Endodermal cell (in vitro differentiated cells): ENCODE results near the gene FRS2. TPM values are rescaled to one million over a fixed set of nuclear protein-coding genes. Genes with fewer than 3 reads are reported as not detected.

Source experiments
- DNase-seq: peaks from one replicate; pipeline ENCODE4 v3.0.0-alpha.2; 2017
- H3K27ac ChIP-seq: 2 replicates; pipeline ENCODE4 v1.5.1; 2013; ENCODE audit warnings: mild to moderate bottlenecking, low read depth, low read length, moderate library complexity
- H3K27me3 ChIP-seq: 2 replicates; pipeline ENCODE4 v1.6.1; 2013; ENCODE audit warnings: mild to moderate bottlenecking, low read length, moderate library complexity; ENCODE audit not compliant: insufficient read depth, control insufficient read depth, poor library complexity, severe bottlenecking
- H3K36me3 ChIP-seq: 2 replicates; pipeline ENCODE4 v1.7.0; 2013; ENCODE audit warnings: mild to moderate bottlenecking, low read length, moderate library complexity; ENCODE audit not compliant: control insufficient read depth, insufficient read depth
- H3K4me1 ChIP-seq: one replicate; pipeline ENCODE4 v1.7.0; 2013; ENCODE audit warnings: low read length; ENCODE audit not compliant: control insufficient read depth, insufficient read depth
- H3K4me3 ChIP-seq: 2 replicates; pipeline ENCODE4 v1.5.1; 2013; ENCODE audit warnings: mild to moderate bottlenecking, low read length, moderate library complexity
- H3K9ac ChIP-seq: 2 replicates; pipeline ENCODE4 v1.6.1; 2013; ENCODE audit warnings: mild to moderate bottlenecking, low read length, moderate library complexity; ENCODE audit not compliant: poor library complexity, severe bottlenecking; ENCODE audit errors: extremely low read depth
- H3K9me3 ChIP-seq: 2 replicates; pipeline ENCODE4 v1.6.1; 2013; ENCODE audit warnings: mild to moderate bottlenecking, low read length, moderate library complexity; ENCODE audit not compliant: control insufficient read depth
- H3K27ac Mint-ChIP-seq: 2 replicates; pipeline ENCODE4 v1.8.0; 2020; ENCODE audit warnings: mixed read lengths
- H3K27me3 Mint-ChIP-seq: 2 replicates; pipeline ENCODE4 v1.8.0; 2021; ENCODE audit warnings: mild to moderate bottlenecking, mixed read lengths; ENCODE audit not compliant: insufficient read depth
- H3K36me3 Mint-ChIP-seq: 2 replicates; pipeline ENCODE4 v1.8.0; 2020; ENCODE audit warnings: low read depth, mixed read lengths
- H3K4me1 Mint-ChIP-seq: 2 replicates; pipeline ENCODE4 v1.8.0; 2020; ENCODE audit warnings: mixed read lengths
- H3K4me3 Mint-ChIP-seq: 2 replicates; pipeline ENCODE4 v1.8.0; 2020; ENCODE audit warnings: mild to moderate bottlenecking, moderate library complexity, mixed read lengths
- H3K9me3 Mint-ChIP-seq: 2 replicates; pipeline ENCODE4 v1.8.0; 2020; ENCODE audit warnings: mild to moderate bottlenecking, mixed read lengths
- CTCF ChIP-seq: fragments of 200-600 bp; sonication (generic); conservative IDR thresholded peaks from 2 replicates; pipeline ENCODE4 v1.5.0; 2021; ENCODE audit warnings: antibody characterized with exemption, mild to moderate bottlenecking
- WGBS, 2 experiments: methylation state at CpG; one replicate each; pipeline versions ENCODE4 v1.1.5 to v1.1.7; 2013; ENCODE audit warnings: missing lambda C conversion rate in 2 of 2, mixed read lengths in 1 of 2; ENCODE audit not compliant: insufficient coverage in 1 of 2, insufficient read length in 1 of 2; 5-methylcytosine and 5-hydroxymethylcytosine counted together
- total RNA-seq, 2 donors: library from RNA; stranded (reverse); fragmentation: NEBNext Ultra II Directional in 1 of 2; extraction: Animal tissue kit (Norgen Biotek cat#: 25700) in 1 of 2; gene quantifications; 2 replicates in 1 of 2; 3 replicates in 1 of 2; pipeline ENCODE4 v1.2.1, GENCODE V29; 2021

FRS2 gene
- total RNA-seq, 2 donors from 2014 or later, result 63.1 to 65.8 TPM

GRCh38 chr12:69556383-69556782, 86.2 kb downstream of the FRS2 start:
- 88 to 94% methylated on average over 7 to 9 of the region's 9 CpGs for WGBS, 2 experiments
- H3K4me3 Mint-ChIP-seq, result no peak overlapping the region
- H3K36me3 Mint-ChIP-seq, result peaks cover 10% of the 10 kb centered on the region
- Histone ChIP-seq H3K9me3 (no peaks in the 10 kb centered on the region), H3K9ac (no peak overlapping the region), H3K36me3 (peaks cover 10% of the 10 kb centered on the region), H3K4me3 (no peak overlapping the region), H3K27ac (no peak overlapping the region), H3K27me3 (no peaks in the 10 kb centered on the region), H3K4me1 (no peaks in the 10 kb centered on the region)
- no peaks in the 10 kb centered on the region for H3K4me1 Mint-ChIP-seq
- DNase-seq, result no peak
- H3K9me3 Mint-ChIP-seq, result no peaks in the 10 kb centered on the region
- no peaks in the 10 kb centered on the region for H3K27me3 Mint-ChIP-seq
- no peak for TF ChIP-seq CTCF
- no peak overlapping the region for H3K27ac Mint-ChIP-seq

GRCh38 chr12:69563166-69563762, 93.1 kb downstream of the FRS2 start:
- H3K4me3 ChIP-seq, result no peak overlapping the region
- H3K9me3 ChIP-seq, result no peaks in the 10 kb centered on the region
- Mint-ChIP-seq H3K27me3 (no peaks in the 10 kb centered on the region), H3K27ac (no peak overlapping the region), H3K36me3 (peaks cover 10% of the 10 kb centered on the region), H3K9me3 (no peaks in the 10 kb centered on the region), H3K4me1 (no peaks in the 10 kb centered on the region), H3K4me3 (no peak overlapping the region)
- no peak overlapping the region for H3K9ac ChIP-seq
- no peak for DNase-seq
- TF ChIP-seq CTCF, result no peak
- H3K27me3 ChIP-seq, result no peaks in the 10 kb centered on the region
- H3K36me3 ChIP-seq, result peaks cover 38% of the 10 kb centered on the region
- H3K4me1 ChIP-seq, result no peaks in the 10 kb centered on the region
- 87 to 100% methylated on average over 2 of the region's 2 CpGs for WGBS, 2 experiments
- no peak overlapping the region for H3K27ac ChIP-seq

- Mint-ChIP-seq H3K4me3 (no peak overlapping the region), H3K27ac (peak overlapping the region; percentile 19), H3K9me3 (no peaks in the 10 kb centered on the region), H3K36me3 (peaks cover 16% of the 10 kb centered on the region), H3K4me1 (no peaks in the 10 kb centered on the region), H3K27me3 (no peaks in the 10 kb centered on the region)
- TF ChIP-seq CTCF, result peak; percentile 54
- Histone ChIP-seq H3K27me3 (no peaks in the 10 kb centered on the region), H3K27ac (no peak overlapping the region), H3K9ac (no peak overlapping the region), H3K9me3 (no peaks in the 10 kb centered on the region), H3K36me3 (peaks cover 71% of the 10 kb centered on the region), H3K4me3 (no peak overlapping the region), H3K4me1 (no peaks in the 10 kb centered on the region)
- 90 to 98% methylated on average over 3 of the region's 3 CpGs for WGBS, 2 experiments
- no peak for DNase-seq
These were observed 96.4 kb downstream of the FRS2 start for GRCh38 chr12:69566603-69567002.
